Left lung (tissue), 10 donors: ENCODE data around the gene TPH1. TPM values are rescaled to one million over a fixed set of nuclear protein-coding genes. Genes with fewer than 3 reads are reported as not detected.

Experiments used
- ATAC-seq: fragments of 200-7000 bp; cut with Tn5 transposase; one replicate; pipeline ENCODE4 v1.9.1; 2020; ENCODE audit warnings: moderate library complexity
- DNase-seq, 4 donors: peaks; one replicate each; pipeline ENCODE4 v3.0.0-alpha.2; 2013 to 2020
- H3K27ac ChIP-seq, 2 donors: fragments of 200-600 bp; sonication (generic) in 1 of 2; one replicate each; pipeline versions ENCODE4 v1.5.0 to v1.8.0; 2020 to 2021
- H3K27me3 ChIP-seq, 2 donors: fragments of 200-600 bp; sonication (generic) in 1 of 2; one replicate each; pipeline versions ENCODE4 v1.5.0 to v1.8.0; 2020 to 2021
- H3K36me3 ChIP-seq, 2 donors: fragments of 200-600 bp; sonication (generic) in 1 of 2; one replicate each; pipeline versions ENCODE4 v1.5.0 to v1.8.0; 2020 to 2021
- H3K4me1 ChIP-seq, 2 donors: fragments of 200-600 bp; one replicate each; pipeline ENCODE4 v1.8.0; 2021
- H3K4me3 ChIP-seq, 2 donors: fragments of 200-600 bp; sonication (generic) in 1 of 2; one replicate each; pipeline versions ENCODE4 v1.5.0 to v1.8.0; 2020 to 2021; ENCODE audit warnings: mild to moderate bottlenecking in 1 of 2
- H3K9me3 ChIP-seq, 2 donors: fragments of 200-600 bp; sonication (generic) in 1 of 2; one replicate each; pipeline versions ENCODE4 v1.5.0 to v1.8.0; 2020 to 2021
- CTCF ChIP-seq, 2 donors: fragments of 200-600 bp; sonication (generic) in 1 of 2; IDR thresholded peaks; one replicate each; pipeline versions ENCODE4 v1.5.0 to v1.8.0; 2021; ENCODE audit warnings: antibody characterized with exemption in 2 of 2
- intact Hi-C, 2 donors: fragments of 100-400 bp; cut with DNase I; formaldehyde crosslinking; loops; one replicate each; pipeline versions ENCODE4 v1.11.2 to v1.14.2; 2022
- polyA plus RNA-seq, 6 donors: library from polyadenylated mRNA; unstranded; fragments of 120-200 nt; gene quantifications; one replicate each; pipeline ENCODE4 v1.2.1, GENCODE V29; 2013; ENCODE audit not compliant: insufficient read length in 6 of 6
- total RNA-seq, 2 donors: library from RNA; stranded (reverse); fragmentation: NEBNext Ultra II Directional; extraction: Animal tissue kit (Norgen Biotek cat#: 25700); gene quantifications; one replicate each; pipeline ENCODE4 v1.2.1, GENCODE V29; 2021
- donor health status: DM: no; HTN: yes; CAD: no.
- donor health status: DM: no; HTN: no; CAD: no.

TPH1 gene
- total and polyA plus RNA-seq, 8 donors: 0.26 to 3.1 (median 2.1) TPM

GRCh38 chr11:18081551-18081950 lies 35.5 kb upstream of the TPH1 start:
- no peak for TF ChIP-seq CTCF (IDR thresholded peaks at IDR 0.05)
- Histone ChIP-seq H3K4me3 (no peak overlapping the region), H3K27me3 (no peaks in the 10 kb centered on the region), H3K4me1 (peaks cover 0 to 5% of the 10 kb centered on the region in 2 donors), H3K27ac (no peak overlapping the region), H3K9me3 (no peaks in the 10 kb centered on the region), H3K36me3 (peaks cover 5 to 41% of the 10 kb centered on the region in 2 donors)
- ATAC-seq (no peak), DNase-seq (no peak)
- intact Hi-C loops: no loop called here

GRCh38 chr11:18080451-18080850 lies 34.4 kb upstream of the TPH1 start:
- TF ChIP-seq CTCF (IDR thresholded peaks at IDR 0.05): no peak
- ATAC-seq: no peak

GRCh38 chr11:18078909-18079308 lies 32.8 kb upstream of the TPH1 start:
- no peak for DNase-seq
- Histone ChIP-seq H3K27me3 (no peaks in the 10 kb centered on the region), H3K9me3 (no peaks in the 10 kb centered on the region), H3K4me3 (no peak overlapping the region), H3K4me1 (peaks cover 0 to 5% of the 10 kb centered on the region in 2 donors), H3K27ac (no peak overlapping the region), H3K36me3 (peaks cover 0 to 26% of the 10 kb centered on the region in 2 donors)
- no peak for TF ChIP-seq CTCF (IDR thresholded peaks at IDR 0.05)
- ATAC-seq: no peak
- intact Hi-C loops: no loop called here

More at GRCh38 chr11:18080451-18080850, 34.4 kb upstream of the TPH1 start:
- intact Hi-C loops: no loop called here
- Histone ChIP-seq H3K27me3 (no peaks in the 10 kb centered on the region), H3K4me3 (no peak overlapping the region), H3K9me3 (no peaks in the 10 kb centered on the region), H3K4me1 (peaks cover 0 to 5% of the 10 kb centered on the region in 2 donors), H3K36me3 (peaks cover 1 to 30% of the 10 kb centered on the region in 2 donors), H3K27ac (no peak overlapping the region)
- DNase-seq: no peak

GRCh38 chr11:18075444-18075843 lies 29.4 kb upstream of the TPH1 start:
- ATAC-seq: no peak
- Histone ChIP-seq H3K27ac (no peak overlapping the region), H3K27me3 (no peaks in the 10 kb centered on the region), H3K9me3 (no peaks in the 10 kb centered on the region), H3K4me1 (no peaks in the 10 kb centered on the region), H3K4me3 (no peak overlapping the region), H3K36me3 (peaks cover 0 to 18% of the 10 kb centered on the region in 2 donors)
- intact Hi-C loops: no loop called here
- TF ChIP-seq CTCF (IDR thresholded peaks at IDR 0.05): no peak
- no peak for DNase-seq

- no peak for TF ChIP-seq CTCF (IDR thresholded peaks at IDR 0.05)
- peak in 2 of 4 donors; percentile 20 to 35 for DNase-seq
- Histone ChIP-seq H3K9me3 (no peaks in the 10 kb centered on the region), H3K27me3 (no peaks in the 10 kb centered on the region), H3K4me3 (no peak overlapping the region), H3K27ac (no peak overlapping the region), H3K4me1 (no peaks in the 10 kb centered on the region), H3K36me3 (no peaks in the 10 kb centered on the region)
- intact Hi-C loops: no loop called here
- no peak for ATAC-seq
Measured at GRCh38 chr11:18071098-18071705, 25.1 kb upstream of the TPH1 start.
